ENCODE data around the gene NMNAT2. TPM values are rescaled to one million over a fixed set of nuclear protein-coding genes. Genes with fewer than 3 reads are reported as not detected.
A peak's percentile ranks its signal among the peaks of the same experiment; 100 is the strongest.

Gene NMNAT2
- total and polyA plus RNA-seq, 2 of the 8 experiments (the other 6 are each of a cell fraction or from before 2014, with no cell fraction given), result 6.5 to 20.9 TPM

- Histone ChIP-seq H3K18ac (ENCODE audit: extremely low read depth, low read length) (no peak overlapping the region), H3K9me3 (ENCODE audit: insufficient read depth in 2 of 2, low read depth in 1 of 2, low read length in 1 of 2) (no peaks in the 10 kb centered on the region), H3K27ac (ENCODE audit: low read depth, low read length) (no peak overlapping the region), H3K14ac (ENCODE audit: insufficient read length) (no peak overlapping the region), H2BK12ac (ENCODE audit: low read depth, low read length) (no peak overlapping the region), H2AK5ac (ENCODE audit: low read depth, low read length) (no peak overlapping the region), H3K23ac (ENCODE audit: insufficient read length) (no peak overlapping the region), H3K56ac (replicated peaks; ENCODE audit: insufficient read length, low read depth, low read length) (no peak overlapping the region), H2BK5ac (ENCODE audit: low read depth, low read length) (no peak overlapping the region), H3K23me2 (ENCODE audit: low read depth, low read length) (no peaks in the 10 kb centered on the region), H4K8ac (ENCODE audit: extremely low read depth, insufficient read depth, low read length) (no peak overlapping the region), H3K79me2 (ENCODE audit: control insufficient read depth in 1 of 2, insufficient read depth in 2 of 2, low read length in 2 of 2) (no peaks in the 10 kb centered on the region), H3K36me3 (ENCODE audit: control insufficient read depth in 2 of 4, insufficient read depth in 4 of 4, low read length in 3 of 4) (no peaks in the 10 kb centered on the region), H3K4me3 (ENCODE audit: extremely low read depth in 1 of 4, insufficient read depth in 2 of 4, low read depth in 3 of 4, low read length in 4 of 4) (no peak overlapping the region), H4K20me1 (replicated peaks in 1 of 2; ENCODE audit: control insufficient read depth in 1 of 2, insufficient read depth in 2 of 2, low read length in 2 of 2) (no peaks in the 10 kb centered on the region), H2BK15ac (ENCODE audit: low read length) (peak overlapping the region; percentile 47; the same call in 1 of the 2 replicates), H2AFZ (ENCODE audit: low read length) (no peak overlapping the region), H4K91ac (replicated peaks; ENCODE audit: insufficient read length, low read length) (no peak overlapping the region), H3K4me2 (ENCODE audit: insufficient read depth in 1 of 2, low read depth in 2 of 2, low read length in 2 of 2) (no peak overlapping the region), H3K27me3 (replicated peaks in 1 of 4; ENCODE audit: control insufficient read depth in 3 of 4, extremely low read depth in 1 of 4, insufficient read depth in 3 of 4, low read length in 3 of 4) (no peaks in the 10 kb centered on the region), H3K79me1 (ENCODE audit: low read depth, low read length) (no peaks in the 10 kb centered on the region), H4K5ac (ENCODE audit: insufficient read length, low read depth, low read length) (no peak overlapping the region), H2BK20ac (ENCODE audit: low read length) (no peak overlapping the region), H3K9ac (replicated peaks in 1 of 4; ENCODE audit: extremely low read depth in 1 of 4, low read depth in 3 of 4, low read length in 3 of 4) (no peak overlapping the region), H3K4ac (replicated peaks; ENCODE audit: insufficient read length, low read depth, low read length) (no peak overlapping the region), H3K4me1 (replicated peaks in 1 of 4; ENCODE audit: control insufficient read depth in 3 of 4, insufficient read depth in 4 of 4, low read length in 3 of 4) (no peaks in the 10 kb centered on the region), H2BK120ac (replicated peaks; ENCODE audit: low read depth, low read length) (no peak overlapping the region)
- ChIA-PET POLR2A (ENCODE audit: partially characterized antibody) (no interaction called here), CTCF (ENCODE audit: partially characterized antibody) (interaction anchor here (9.7 kb wide), 1 partner anchor 15 kb away, joined by 86 read pairs; no protein-coding TSS in a partner anchor)
- WGBS, 2 experiments (ENCODE audit: extremely low coverage in 1 of 2, insufficient coverage in 1 of 2, insufficient read length in 1 of 2, insufficient replicate concordance in 2 of 2, low coverage in 1 of 2, low lambda C conversion rate in 2 of 2, missing lambda C conversion rate in 1 of 2), result 92% methylated on average over 1 of the region's 1 CpG; no CpG with 5 or more reads in 1 of the 2 experiments
- FAIRE-seq (no peak), DNase-seq (ENCODE audit: low read depth in 1 of 2, low spot score in 2 of 2) (no peak)
- no peak for TF ChIP-seq BCL11A (IDR thresholded peaks at IDR 0.05; ENCODE audit: low read depth in 2 of 2, low read length in 2 of 2)
- no peak for TF ChIP-seq ATF3 (IDR thresholded peaks at IDR 0.05; ENCODE audit: insufficient read depth, low read depth, low read length)
- TF ChIP-seq GABPA (IDR thresholded peaks at IDR 0.05; ENCODE audit: borderline replicate concordance, insufficient read depth, low read length), result no peak
- no peak for TF ChIP-seq MAX (IDR thresholded peaks at IDR 0.05)
- TF ChIP-seq TAF1 (IDR thresholded peaks at IDR 0.05; ENCODE audit: low read depth, low read length), result no peak
Measured at GRCh38 chr1:183212870-183213269, 205.3 kb downstream of the NMNAT2 start.
